T-helper 17 cell (primary cell): ENCODE data around the gene CACNB2. TPM values are rescaled to one million over a fixed set of nuclear protein-coding genes. Genes with fewer than 3 reads are reported as not detected.

Source experiments
- ATAC-seq: fragments of 150-1000 bp; cut with Tn5 transposase; 2 replicates; pipeline ENCODE4 v1.10.0; 2021; ENCODE audit warnings: mild to moderate bottlenecking, moderate library complexity
- DNase-seq, 3 donors: peaks; one replicate each; pipeline versions ENCODE4 v3.0.0 to v3.0.0-alpha.2; 2020 to 2021
- H3K9me3 ChIP-seq: one replicate; pipeline ENCODE4 v1.7.0; 2013; ENCODE audit warnings: low read length, mild to moderate bottlenecking; ENCODE audit not compliant: control insufficient read depth, poor library complexity, severe bottlenecking
- H3K27ac Mint-ChIP-seq: one replicate; pipeline ENCODE4 v1.8.0; 2022; ENCODE audit warnings: mild to moderate bottlenecking, moderate library complexity, mixed read lengths
- H3K27me3 Mint-ChIP-seq: one replicate; pipeline ENCODE4 v1.8.0; 2022; ENCODE audit warnings: mixed read lengths
- H3K36me3 Mint-ChIP-seq: one replicate; pipeline ENCODE4 v1.8.0; 2022; ENCODE audit warnings: low read depth, mixed read lengths
- H3K4me1 Mint-ChIP-seq: one replicate; pipeline ENCODE4 v1.8.0; 2022; ENCODE audit warnings: mild to moderate bottlenecking, mixed read lengths
- H3K4me3 Mint-ChIP-seq: one replicate; pipeline ENCODE4 v1.8.0; 2022; ENCODE audit warnings: mild to moderate bottlenecking, moderate library complexity, mixed read lengths
- total RNA-seq, 4 donors: library from RNA in 2 of 4; stranded (reverse) in 2 of 4; gene quantifications; one replicate each; pipeline ENCODE4 v1.2.3 and lab custom pipeline; 2022 to 2026

CACNB2 gene
- total RNA-seq = not detected
- total RNA-seq (lab: John Stamatoyannopoulos, UW) = 0 to 0.15 reads per million in 2 donors

GRCh38 chr10:18140149-18140956 lies at the start of gene CACNB2:
Gene CACNB2, plus strand, starts transcription at chr10:18140424.
- no peak for ATAC-seq
- H3K27ac Mint-ChIP-seq = no peak within 1 kb of the TSS

GRCh38 chr10:18094332-18094731 lies 45.9 kb upstream of the CACNB2 start:
- Mint-ChIP-seq H3K27me3 (peaks cover 5% of the 10 kb centered on the region), H3K36me3 (no peaks in the 10 kb centered on the region), H3K27ac (no peak overlapping the region), H3K4me1 (no peaks in the 10 kb centered on the region), H3K4me3 (no peak overlapping the region)
- ATAC-seq (no peak), DNase-seq (no peak)
- H3K9me3 ChIP-seq = no peaks in the 10 kb centered on the region

More at GRCh38 chr10:18140149-18140956, at the start of gene CACNB2:
- H3K4me3 Mint-ChIP-seq = no peak within 1 kb of the TSS
- no peaks in the 10 kb centered on the region for H3K36me3 Mint-ChIP-seq
- peaks cover 37% of the 10 kb centered on the region for H3K27me3 Mint-ChIP-seq
- DNase-seq = no peak
- no peaks in the 10 kb centered on the region for H3K9me3 ChIP-seq
- no peaks in the 10 kb centered on the region for H3K4me1 Mint-ChIP-seq

GRCh38 chr10:18094793-18095192 lies 45.4 kb upstream of the CACNB2 start:
- ATAC-seq = no peak
- H3K9me3 ChIP-seq = no peaks in the 10 kb centered on the region
- H3K4me3 Mint-ChIP-seq = no peak overlapping the region
- no peak overlapping the region for H3K27ac Mint-ChIP-seq
- peaks cover 9% of the 10 kb centered on the region for H3K27me3 Mint-ChIP-seq
- no peaks in the 10 kb centered on the region for H3K4me1 Mint-ChIP-seq
- DNase-seq = no peak
- H3K36me3 Mint-ChIP-seq = no peaks in the 10 kb centered on the region

- Mint-ChIP-seq H3K27me3 (peaks cover 21% of the 10 kb centered on the region), H3K4me3 (no peak overlapping the region), H3K36me3 (no peaks in the 10 kb centered on the region), H3K4me1 (no peaks in the 10 kb centered on the region), H3K27ac (no peak overlapping the region)
- DNase-seq = no peak
- ATAC-seq = no peak
- H3K9me3 ChIP-seq = no peaks in the 10 kb centered on the region
These were observed 42.7 kb upstream of the CACNB2 start for GRCh38 chr10:18097524-18097923.

GRCh38 chr10:18098201-18098600 lies 42.0 kb upstream of the CACNB2 start:
- no peaks in the 10 kb centered on the region for H3K4me1 Mint-ChIP-seq
- no peak overlapping the region for H3K4me3 Mint-ChIP-seq
- DNase-seq (no peak), ATAC-seq (no peak)
- no peaks in the 10 kb centered on the region for H3K9me3 ChIP-seq
- H3K27ac Mint-ChIP-seq = no peak overlapping the region
- no peaks in the 10 kb centered on the region for H3K36me3 Mint-ChIP-seq
- peaks cover 23% of the 10 kb centered on the region for H3K27me3 Mint-ChIP-seq

- ATAC-seq (no peak), DNase-seq (no peak)
- H3K9me3 ChIP-seq = no peaks in the 10 kb centered on the region
- Mint-ChIP-seq H3K4me3 (no peak overlapping the region), H3K4me1 (no peaks in the 10 kb centered on the region), H3K27ac (no peak overlapping the region), H3K36me3 (no peaks in the 10 kb centered on the region), H3K27me3 (peaks cover 26% of the 10 kb centered on the region)
These were observed 40.8 kb upstream of the CACNB2 start for GRCh38 chr10:18099415-18099814.

GRCh38 chr10:18100669-18101068 lies 39.6 kb upstream of the CACNB2 start:
- H3K4me3 Mint-ChIP-seq = no peak overlapping the region
- DNase-seq = no peak
- no peaks in the 10 kb centered on the region for H3K4me1 Mint-ChIP-seq
- no peak overlapping the region for H3K27ac Mint-ChIP-seq
- no peak for ATAC-seq
- no peaks in the 10 kb centered on the region for H3K9me3 ChIP-seq
- H3K27me3 Mint-ChIP-seq = peaks cover 33% of the 10 kb centered on the region
- H3K36me3 Mint-ChIP-seq = no peaks in the 10 kb centered on the region

GRCh38 chr10:18102404-18102803 lies 37.8 kb upstream of the CACNB2 start:
- H3K9me3 ChIP-seq = no peaks in the 10 kb centered on the region
- no peak overlapping the region for H3K27ac Mint-ChIP-seq
- no peaks in the 10 kb centered on the region for H3K36me3 Mint-ChIP-seq
- DNase-seq (no peak), ATAC-seq (no peak)
- H3K4me3 Mint-ChIP-seq = no peak overlapping the region
- H3K4me1 Mint-ChIP-seq = no peaks in the 10 kb centered on the region
- peaks cover 41% of the 10 kb centered on the region for H3K27me3 Mint-ChIP-seq

GRCh38 chr10:18104223-18104872 lies 35.9 kb upstream of the CACNB2 start:
- Mint-ChIP-seq H3K27ac (no peak overlapping the region), H3K4me1 (no peaks in the 10 kb centered on the region), H3K27me3 (peaks cover 36% of the 10 kb centered on the region), H3K36me3 (no peaks in the 10 kb centered on the region), H3K4me3 (no peak overlapping the region)
- no peak for ATAC-seq
- DNase-seq = peak in 1 of 3 donors; percentile 16
- no peaks in the 10 kb centered on the region for H3K9me3 ChIP-seq

GRCh38 chr10:18109341-18109870 lies 30.8 kb upstream of the CACNB2 start:
- H3K27me3 Mint-ChIP-seq = peaks cover 14% of the 10 kb centered on the region
- DNase-seq (no peak), ATAC-seq (no peak)
- no peak overlapping the region for H3K27ac Mint-ChIP-seq
- H3K4me3 Mint-ChIP-seq = no peak overlapping the region
- H3K36me3 Mint-ChIP-seq = no peaks in the 10 kb centered on the region
- no peaks in the 10 kb centered on the region for H3K4me1 Mint-ChIP-seq
- no peaks in the 10 kb centered on the region for H3K9me3 ChIP-seq

- Mint-ChIP-seq H3K27ac (no peak overlapping the region), H3K36me3 (no peaks in the 10 kb centered on the region), H3K4me3 (no peak overlapping the region), H3K4me1 (no peaks in the 10 kb centered on the region), H3K27me3 (no peaks in the 10 kb centered on the region)
- ATAC-seq (no peak), DNase-seq (no peak)
- H3K9me3 ChIP-seq = no peaks in the 10 kb centered on the region
These were observed 26.3 kb upstream of the CACNB2 start for GRCh38 chr10:18113881-18114280.

GRCh38 chr10:18117276-18117675 lies 22.9 kb upstream of the CACNB2 start:
- Mint-ChIP-seq H3K4me1 (no peaks in the 10 kb centered on the region), H3K36me3 (no peaks in the 10 kb centered on the region), H3K27ac (no peak overlapping the region), H3K4me3 (no peak overlapping the region), H3K27me3 (no peaks in the 10 kb centered on the region)
- ATAC-seq (no peak), DNase-seq (no peak)
- H3K9me3 ChIP-seq = no peaks in the 10 kb centered on the region

GRCh38 chr10:18122753-18123152 lies 17.5 kb upstream of the CACNB2 start:
- Mint-ChIP-seq H3K4me1 (no peaks in the 10 kb centered on the region), H3K36me3 (no peaks in the 10 kb centered on the region), H3K27me3 (no peaks in the 10 kb centered on the region), H3K27ac (no peak overlapping the region), H3K4me3 (no peak overlapping the region)
- H3K9me3 ChIP-seq = no peaks in the 10 kb centered on the region
- DNase-seq (no peak), ATAC-seq (no peak)
